HepG2 (cell line): ENCODE results near the gene CD99L2.

Experiments used
- HNF4G ChIP-seq, 2 experiments: sonication (generic) in 1 of 2; formaldehyde crosslinking in 1 of 2; IDR thresholded peaks; 2 replicates each; pipeline versions ENCODE4 v1.4.0 to v1.6.1; 2011 to 2020; ENCODE audit warnings: borderline replicate concordance in 2 of 2, low read depth in 2 of 2, mild to moderate bottlenecking in 2 of 2, low read length in 1 of 2, missing genetic modification reagents in 1 of 2, moderate library complexity in 1 of 2
- ZNF614 ChIP-seq: IDR thresholded peaks from 2 replicates; pipeline ENCODE4 v1.6.1; 2018; ENCODE audit warnings: missing biosample characterization, missing genetic modification reagents, inconsistent platforms, borderline replicate concordance
- TF ChIP-seq, protein P1 (sequence below): sonication (generic); formaldehyde crosslinking; conservative IDR thresholded peaks from 2 replicates; pipeline ENCODE4 v1.4.0; 2020; ENCODE audit warnings: missing genetic modification reagents
- TF ChIP-seq, protein P2 (sequence below): sonication (generic); formaldehyde crosslinking; IDR thresholded peaks from 2 replicates; pipeline ENCODE4 v1.5.0; 2020; ENCODE audit warnings: mild to moderate bottlenecking, missing genetic modification reagents, moderate library complexity

DNA sequence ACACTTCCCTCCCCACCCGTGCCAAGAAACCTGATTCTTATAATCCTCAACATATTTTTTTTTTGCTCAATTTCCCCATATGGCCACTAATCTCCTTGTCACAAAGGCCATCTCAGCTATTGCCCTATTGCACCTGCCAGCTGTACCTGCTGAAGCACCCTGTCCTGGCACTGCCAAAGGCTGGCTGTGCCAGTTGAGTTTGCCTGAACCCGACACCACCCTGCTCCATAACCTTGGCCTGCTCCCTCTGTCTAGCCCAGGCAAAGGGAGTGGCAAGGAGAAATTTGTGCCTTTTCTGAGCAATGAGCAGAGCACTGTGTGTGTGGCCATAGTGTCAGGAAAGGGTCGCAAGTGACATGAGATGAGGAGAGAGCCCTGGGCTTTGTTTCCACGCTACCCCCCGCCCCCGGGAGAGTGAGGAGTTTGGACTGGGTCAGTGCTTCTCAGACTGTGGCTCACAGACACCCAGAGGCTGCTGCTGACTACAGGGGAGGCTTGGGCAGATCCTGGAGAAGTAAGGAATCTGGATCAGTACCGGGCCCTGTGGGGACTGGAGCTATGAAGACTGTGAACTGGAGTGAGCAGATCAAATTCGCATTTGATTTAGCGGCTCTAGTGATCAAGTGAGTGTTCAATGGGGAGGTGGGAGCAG, 42.5 kb upstream of the CD99L2 start:
- TF ChIP-seq, protein P1, sequence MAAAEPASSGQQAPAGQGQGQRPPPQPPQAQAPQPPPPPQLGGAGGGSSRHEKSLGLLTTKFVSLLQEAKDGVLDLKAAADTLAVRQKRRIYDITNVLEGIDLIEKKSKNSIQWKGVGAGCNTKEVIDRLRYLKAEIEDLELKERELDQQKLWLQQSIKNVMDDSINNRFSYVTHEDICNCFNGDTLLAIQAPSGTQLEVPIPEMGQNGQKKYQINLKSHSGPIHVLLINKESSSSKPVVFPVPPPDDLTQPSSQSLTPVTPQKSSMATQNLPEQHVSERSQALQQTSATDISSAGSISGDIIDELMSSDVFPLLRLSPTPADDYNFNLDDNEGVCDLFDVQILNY (CRISPR knock-in tag): no peak
- TF ChIP-seq, protein P2, sequence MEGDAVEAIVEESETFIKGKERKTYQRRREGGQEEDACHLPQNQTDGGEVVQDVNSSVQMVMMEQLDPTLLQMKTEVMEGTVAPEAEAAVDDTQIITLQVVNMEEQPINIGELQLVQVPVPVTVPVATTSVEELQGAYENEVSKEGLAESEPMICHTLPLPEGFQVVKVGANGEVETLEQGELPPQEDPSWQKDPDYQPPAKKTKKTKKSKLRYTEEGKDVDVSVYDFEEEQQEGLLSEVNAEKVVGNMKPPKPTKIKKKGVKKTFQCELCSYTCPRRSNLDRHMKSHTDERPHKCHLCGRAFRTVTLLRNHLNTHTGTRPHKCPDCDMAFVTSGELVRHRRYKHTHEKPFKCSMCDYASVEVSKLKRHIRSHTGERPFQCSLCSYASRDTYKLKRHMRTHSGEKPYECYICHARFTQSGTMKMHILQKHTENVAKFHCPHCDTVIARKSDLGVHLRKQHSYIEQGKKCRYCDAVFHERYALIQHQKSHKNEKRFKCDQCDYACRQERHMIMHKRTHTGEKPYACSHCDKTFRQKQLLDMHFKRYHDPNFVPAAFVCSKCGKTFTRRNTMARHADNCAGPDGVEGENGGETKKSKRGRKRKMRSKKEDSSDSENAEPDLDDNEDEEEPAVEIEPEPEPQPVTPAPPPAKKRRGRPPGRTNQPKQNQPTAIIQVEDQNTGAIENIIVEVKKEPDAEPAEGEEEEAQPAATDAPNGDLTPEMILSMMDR (CRISPR knock-in tag): no peak
- no peak for TF ChIP-seq ZNF614 (CRISPR knock-in tag)
- TF ChIP-seq HNF4G (IDR thresholded peaks at IDR 0.05; ENCODE audit: borderline replicate concordance, low read depth, low read length): no peak
- no peak for TF ChIP-seq HNF4G (CRISPR knock-in tag; IDR thresholded peaks at IDR 0.05; ENCODE audit: borderline replicate concordance, low read depth)
